HPDE6-E6E7 (cell line): ENCODE results near the gene SGSH.

ENCODE experiments used
- DNase-seq: peaks from one replicate; pipeline ENCODE4 v3.0.0; 2011; ENCODE audit warnings: missing footprints; ENCODE audit errors: extremely low spot score

Gene SGSH

DNA sequence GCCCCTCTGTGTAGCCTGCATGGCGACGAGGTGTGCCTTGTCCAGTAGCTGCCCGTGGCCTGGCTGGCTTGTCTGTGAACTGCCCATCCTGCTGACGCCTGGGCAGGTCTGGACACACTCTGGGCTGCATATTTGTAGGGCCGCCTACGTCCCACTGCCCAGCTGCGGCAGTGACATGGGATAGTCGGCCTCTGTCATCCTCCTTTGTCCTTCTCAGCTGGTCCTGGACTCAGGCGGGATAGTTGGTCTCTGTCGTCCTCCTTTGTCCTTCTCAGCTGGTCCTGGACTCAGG lies 35.8 kb downstream of the SGSH start:
- DNase-seq = no peak

DNA sequence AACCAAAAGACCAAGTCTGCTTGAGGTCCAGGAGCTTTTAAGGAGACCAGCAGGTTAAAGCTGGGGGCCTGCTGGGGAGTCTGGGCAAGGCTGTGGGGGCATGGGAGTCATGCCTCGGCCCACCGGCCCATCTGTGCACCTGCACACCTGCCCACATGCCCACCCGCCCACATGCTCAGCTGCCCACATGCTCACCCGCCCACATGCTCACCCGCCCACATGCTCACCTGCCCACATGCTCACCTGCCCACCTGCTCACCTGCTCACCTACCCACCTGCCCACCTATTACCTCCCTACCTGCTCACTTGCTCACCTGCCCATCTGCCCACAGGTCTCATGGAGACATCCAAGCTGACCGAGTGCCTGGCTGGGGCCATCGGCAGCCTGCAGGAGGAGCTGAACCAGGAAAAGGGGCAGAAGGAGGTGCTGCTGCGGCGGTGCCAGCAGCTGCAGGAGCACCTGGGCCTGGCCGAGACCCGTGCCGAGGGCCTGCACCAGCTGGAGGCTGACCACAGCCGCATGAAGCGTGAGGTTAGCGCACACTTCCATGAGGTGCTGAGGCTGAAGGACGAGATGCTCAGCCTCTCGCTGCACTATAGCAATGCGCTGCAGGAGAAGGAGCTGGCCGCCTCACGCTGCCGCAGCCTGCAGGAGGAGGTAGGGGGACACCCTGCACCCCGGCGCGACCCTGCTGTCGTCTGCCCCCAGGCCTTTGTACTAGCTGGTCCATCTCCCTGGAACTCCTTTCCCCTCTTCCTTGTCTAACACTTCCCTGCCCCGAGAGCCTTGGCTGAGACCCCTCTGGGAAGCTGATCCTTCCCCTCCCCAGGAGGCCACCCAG lies 36.3 kb downstream of the SGSH start:
- no peak for DNase-seq

DNA sequence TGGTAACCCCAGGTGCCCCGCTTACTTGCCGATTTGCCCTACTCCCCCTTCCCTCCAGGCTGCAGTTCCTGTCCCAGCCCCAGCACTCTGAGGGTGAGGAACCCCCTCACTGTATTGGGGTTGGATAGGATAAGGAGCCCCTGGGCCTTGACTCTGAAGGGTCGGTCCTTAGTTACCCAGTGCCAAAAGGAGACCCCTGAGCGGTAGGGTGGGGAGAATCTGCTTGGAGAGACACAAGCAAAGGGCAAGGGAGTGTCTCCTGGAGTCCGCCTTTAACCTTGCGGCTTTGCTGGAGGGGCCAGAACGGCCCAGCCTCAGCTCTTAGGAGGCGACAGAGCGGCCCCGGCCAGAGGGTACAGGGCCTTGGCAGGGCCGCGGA lies 37.3 kb downstream of the SGSH start:
- DNase-seq = no peak

DNA sequence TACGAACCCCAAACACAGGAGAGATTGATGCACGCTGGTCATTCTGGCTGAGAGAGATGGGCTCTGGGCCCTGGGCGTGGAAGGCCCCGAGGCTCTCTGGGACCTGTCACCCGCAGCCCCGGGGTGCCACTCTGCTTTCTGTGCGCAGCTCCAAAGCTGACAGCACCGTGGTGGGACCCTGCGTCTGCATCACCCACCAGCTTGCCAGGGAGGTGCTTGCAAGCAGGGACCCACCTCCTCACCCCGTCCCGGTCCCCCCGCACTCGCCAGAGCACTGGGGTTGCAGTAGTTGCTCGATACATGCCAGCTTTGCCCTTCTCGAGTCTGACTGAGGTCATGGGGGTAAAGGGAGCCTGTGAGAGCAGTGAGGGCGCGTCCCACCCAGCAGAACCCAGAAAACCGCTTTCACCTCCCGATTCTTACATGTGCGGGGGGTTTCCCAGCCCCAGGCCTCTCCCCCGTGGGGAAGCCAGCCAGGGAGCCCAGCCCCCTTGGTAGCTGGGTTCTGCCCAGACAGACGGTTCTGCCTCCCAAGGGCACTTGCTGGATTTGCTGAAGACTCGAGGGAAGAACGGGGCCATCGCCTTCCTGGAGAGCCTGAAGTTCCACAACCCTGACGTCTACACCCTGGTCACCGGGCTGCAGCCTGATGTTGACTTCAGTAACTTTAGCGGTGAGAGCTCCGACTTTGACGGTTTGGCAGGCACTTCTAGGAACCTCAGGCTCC lies 37.9 kb downstream of the SGSH start:
- DNase-seq = no peak

DNA sequence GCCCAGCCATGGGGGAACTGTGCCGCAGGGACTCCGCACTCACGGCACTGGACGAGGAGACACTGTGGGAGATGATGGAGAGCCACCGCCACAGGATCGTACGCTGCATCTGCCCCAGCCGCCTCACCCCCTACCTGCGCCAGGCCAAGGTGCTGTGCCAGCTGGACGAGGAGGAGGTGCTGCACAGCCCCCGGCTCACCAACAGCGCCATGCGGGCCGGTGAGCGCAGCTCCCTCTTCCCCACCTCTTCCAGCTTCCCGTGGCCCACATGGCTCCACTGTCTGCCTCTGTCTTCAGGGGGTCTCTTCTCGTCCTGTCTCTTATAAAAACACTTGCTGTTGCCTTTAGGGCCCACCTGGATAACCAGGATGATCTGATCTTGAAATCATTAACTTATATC lies 38.7 kb downstream of the SGSH start:
- DNase-seq = no peak

DNA sequence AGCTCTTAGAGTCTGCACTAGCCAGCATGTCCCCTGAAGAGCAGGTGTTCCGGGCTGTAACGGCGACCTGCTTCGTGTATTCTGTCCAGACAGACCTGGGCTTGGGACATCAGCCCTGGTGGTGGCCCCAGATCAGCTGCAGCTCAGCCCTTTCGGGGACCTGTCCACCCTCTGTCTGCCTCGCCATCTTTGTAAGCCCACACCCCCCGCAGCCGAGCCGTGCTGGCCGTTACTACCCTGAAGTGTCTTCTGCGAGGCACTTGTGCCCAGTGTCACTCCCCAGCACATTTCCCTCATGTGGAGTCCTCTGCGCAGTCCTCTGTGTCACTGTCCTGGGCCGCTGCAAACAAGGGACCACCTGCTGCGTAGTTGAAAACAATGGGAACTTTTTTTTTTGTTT lies 39.9 kb downstream of the SGSH start:
- no peak for DNase-seq

DNA sequence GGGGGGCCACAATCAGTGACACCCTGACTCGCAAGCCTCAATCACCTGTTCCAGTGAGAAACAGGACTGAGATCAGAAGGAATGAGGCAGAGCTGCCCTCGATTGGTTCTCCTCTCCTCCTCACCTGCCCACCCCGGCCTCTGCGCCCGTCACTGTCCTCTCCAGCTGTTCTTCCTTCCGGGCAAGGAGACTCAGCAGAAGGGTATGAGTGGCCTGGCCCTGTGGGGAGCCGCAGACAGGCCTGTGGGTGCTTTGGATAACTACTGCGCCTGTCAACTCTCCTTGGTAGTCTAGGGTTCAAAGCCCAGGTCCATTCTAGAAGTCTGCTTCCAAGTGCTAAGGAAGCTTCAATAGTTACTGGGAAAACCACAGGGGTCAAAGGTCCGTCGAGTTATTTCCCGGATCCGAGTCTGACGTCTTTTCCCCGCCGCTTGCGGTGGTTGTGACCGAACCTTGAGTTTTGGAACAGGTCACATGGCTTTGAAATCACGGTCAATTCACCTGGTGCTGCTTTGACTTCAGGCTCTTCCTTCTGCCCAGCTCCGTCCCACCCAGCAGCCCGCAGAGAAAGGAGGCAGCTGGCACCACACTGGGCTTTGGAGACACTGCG lies 42.0 kb downstream of the SGSH start:
- DNase-seq = no peak

DNA sequence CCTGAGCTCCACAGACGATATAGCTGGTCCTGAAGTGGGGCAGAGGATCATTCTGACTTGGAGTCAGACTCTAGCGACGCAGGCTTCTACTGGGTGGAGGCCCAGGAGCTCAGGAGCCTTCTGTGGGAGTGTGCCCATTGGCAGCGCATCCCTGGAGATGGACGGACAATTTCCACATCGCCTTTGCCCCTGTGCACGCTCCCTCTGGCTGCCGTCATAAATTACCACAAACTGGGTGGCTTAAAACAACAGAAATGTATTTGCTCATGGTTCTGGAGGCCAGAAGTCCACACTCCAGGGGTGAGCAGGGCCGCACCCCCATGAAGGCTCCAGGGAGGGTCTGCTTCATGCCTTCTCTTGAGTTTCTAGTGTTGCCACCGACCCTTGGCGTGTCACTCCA lies 43.4 kb downstream of the SGSH start:
- DNase-seq = no peak

DNA sequence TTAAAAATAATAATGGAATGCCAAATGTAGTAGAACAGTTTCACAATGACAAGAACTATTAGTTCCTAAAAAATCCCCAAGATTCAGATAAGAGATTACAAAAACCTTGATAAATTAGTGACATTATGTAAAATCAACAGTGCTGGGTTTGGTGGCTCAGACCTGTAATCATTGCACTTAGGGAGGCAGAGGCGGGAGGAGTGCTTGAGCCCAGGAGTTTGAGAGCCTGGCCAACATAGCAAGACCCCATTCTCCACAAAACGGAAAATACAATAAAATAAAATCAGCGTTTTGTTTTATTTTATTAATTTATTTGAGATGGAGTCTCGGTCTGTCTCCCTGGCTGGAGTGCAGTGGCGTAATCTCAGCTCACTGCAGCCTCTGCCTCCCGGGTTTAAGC lies 46.2 kb downstream of the SGSH start:
- no peak for DNase-seq

DNA sequence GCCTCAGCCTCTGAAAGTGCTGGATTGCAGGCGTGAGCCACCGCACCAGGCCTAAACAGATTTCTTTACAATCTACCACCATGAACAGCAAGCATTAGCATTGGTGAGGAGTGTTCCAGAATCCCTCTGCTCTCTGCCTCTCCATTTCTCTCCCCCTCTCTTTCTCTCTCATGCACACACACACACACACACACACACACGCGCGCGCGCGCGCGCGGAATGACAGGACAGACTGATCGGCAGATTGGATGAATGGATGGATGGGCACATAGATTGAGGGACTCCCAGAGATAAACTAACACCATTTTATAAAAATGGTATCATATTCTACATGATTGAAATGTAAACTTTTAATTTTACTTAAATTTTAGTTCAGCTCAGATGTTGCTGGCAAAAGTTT lies 47.0 kb downstream of the SGSH start:
- no peak for DNase-seq

DNA sequence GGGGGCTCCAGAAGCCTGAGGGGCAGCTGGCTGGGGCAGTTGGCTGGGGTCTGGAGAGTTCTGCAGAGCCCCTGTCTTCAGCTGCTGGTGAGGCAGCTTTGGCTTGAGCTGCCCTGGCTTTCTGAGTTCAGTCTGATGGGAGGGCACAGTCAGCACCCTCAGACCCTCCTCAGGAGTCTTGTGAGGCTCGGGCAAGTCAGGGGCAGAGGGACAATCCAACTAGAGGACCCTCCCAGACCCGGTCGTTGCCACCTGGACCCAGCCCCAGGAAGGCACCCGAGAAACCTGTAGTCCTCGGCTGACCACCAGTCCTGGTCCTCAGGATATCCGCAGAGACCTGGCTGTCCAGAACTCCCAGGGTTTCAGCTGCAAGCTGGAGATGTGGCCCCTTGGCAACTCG lies 48.5 kb downstream of the SGSH start:
- no peak for DNase-seq

DNA sequence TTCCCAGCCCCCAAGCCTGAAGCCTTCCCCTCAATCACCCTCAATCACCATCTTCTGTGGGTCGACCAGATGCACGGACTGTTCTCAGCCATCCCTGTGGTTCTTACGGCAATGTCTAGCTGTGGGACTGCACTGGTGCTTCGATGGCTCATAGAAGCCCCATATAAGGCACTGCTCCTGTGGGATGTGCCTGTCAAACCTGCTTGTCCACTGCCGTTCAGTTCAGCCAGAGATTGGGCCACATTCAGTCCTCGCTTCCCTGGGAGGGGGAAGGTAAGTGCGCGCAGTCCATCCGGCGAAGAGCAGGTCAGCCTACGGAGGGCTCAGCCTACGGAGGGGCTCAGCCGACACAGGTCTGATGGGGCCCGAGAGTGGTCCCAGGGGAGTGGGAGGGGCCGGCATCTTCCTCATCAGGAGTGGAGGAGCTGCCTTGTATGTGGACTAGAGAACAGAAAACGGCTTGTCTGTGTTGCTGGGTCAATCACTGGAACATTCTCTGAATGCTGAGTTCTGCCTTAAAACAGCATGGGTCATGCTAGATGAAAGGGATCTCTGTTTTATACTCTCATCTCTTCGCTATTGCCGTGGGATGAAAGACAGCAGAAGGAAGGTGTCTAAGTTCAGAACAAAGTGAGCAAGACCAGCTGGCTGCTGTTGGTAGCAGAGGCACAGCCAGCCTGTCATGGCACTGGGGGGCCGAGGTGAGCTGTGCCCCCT lies 50.2 kb downstream of the SGSH start, which contains the start of gene CARD14:
Gene CARD14 (plus strand): TSS at position 247 of the 717 bp plus-strand sequence. CDS start 11,409 bp downstream, outside the sequence.
- DNase-seq = peak; percentile 85

DNA sequence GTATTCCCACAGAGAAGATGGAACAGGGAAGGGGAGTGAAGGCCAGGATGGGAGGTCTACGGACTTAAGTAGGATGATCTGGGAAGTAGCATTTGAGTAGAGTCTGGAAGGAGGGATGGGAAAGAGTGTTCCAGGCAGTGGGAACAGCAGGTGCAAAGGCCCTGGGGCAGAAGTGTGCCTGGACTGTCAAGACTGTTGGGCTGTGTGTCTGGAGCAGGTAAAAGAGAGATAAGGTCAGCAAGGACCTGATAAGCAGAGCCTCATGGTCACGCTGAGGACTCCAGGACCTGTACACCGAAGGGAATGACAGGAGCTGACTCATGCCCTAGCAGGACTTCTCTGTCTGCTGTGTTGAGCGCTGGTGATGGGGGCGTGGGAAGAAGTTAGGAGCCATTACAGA lies 51.0 kb downstream of the SGSH start:
- no peak for DNase-seq

DNA sequence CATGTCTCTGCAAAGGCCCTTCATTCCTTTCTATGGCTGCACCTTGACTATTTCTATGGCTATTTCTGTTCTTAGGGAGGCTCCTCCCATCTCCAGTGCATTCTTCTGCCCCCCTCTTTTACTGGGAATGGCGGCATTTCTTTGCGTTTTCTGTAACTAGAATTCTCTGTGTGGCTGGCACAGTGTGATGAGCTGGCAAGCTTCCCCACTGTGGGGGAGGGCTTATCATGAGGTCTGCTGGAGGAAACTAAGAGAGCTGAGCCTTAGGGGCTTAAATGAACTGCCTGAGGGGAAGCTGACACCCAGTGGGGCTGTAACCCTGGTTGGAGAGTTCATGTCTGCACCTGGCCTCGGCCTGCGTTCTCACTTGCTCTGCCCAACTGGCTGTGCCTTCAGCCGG lies 51.8 kb downstream of the SGSH start:
- no peak for DNase-seq

DNA sequence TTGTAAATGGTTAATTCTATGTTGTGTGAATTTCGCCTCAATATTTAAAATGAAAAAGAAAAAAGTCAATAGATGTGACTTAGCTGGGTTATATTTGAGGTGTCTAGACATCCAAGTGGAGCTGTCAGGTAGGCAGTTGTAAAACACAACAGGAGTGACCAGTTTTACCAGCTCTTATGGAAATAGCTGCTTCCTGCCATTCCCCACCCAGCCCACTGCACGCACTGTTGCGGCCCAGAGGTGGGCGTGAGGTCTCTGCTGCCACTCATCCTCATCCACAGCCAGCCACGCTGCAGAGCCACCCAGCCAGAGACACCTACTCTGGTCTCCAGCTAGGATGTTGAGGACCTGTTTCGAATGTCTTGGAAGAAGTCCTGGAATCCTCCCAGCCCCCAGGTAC lies 53.7 kb downstream of the SGSH start:
- no peak for DNase-seq

DNA sequence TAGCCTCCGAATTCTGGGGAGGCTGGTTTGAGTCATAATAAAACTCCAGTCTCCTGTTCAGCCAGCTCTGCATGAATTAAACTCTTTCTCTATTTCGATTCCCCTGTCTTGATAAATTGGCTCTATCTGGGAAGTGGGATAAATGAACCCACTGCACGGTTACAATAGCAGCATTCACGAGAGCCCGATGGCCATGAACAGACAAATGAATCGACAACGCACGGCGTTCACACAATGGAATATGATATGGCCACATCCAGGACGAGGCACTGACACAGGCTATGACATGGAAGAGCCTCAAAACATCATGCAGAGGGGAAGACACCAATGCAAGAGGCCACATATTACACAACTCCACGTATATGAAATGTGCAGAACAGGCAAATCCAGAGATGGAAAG lies 55.9 kb downstream of the SGSH start:
- DNase-seq = no peak

DNA sequence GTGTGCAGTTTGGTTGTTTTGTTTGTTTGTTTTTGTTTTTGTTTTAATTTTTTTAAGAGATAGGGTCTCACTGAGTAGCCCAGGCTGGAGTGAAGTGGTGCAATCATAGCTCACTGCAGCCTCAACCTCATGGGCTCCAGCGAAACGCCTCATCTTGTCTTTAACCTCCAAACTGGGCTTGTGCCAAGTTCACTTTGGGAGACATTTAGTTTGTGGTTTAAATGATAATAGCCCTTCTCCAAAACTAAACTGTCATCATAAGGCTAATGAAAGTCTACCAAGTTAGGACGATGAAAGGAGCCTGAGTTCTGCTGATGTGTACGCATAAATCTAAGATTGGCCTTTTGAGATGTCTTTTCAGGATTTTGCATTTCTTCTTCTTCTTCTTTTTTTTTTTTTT lies 56.8 kb downstream of the SGSH start:
- no peak for DNase-seq

DNA sequence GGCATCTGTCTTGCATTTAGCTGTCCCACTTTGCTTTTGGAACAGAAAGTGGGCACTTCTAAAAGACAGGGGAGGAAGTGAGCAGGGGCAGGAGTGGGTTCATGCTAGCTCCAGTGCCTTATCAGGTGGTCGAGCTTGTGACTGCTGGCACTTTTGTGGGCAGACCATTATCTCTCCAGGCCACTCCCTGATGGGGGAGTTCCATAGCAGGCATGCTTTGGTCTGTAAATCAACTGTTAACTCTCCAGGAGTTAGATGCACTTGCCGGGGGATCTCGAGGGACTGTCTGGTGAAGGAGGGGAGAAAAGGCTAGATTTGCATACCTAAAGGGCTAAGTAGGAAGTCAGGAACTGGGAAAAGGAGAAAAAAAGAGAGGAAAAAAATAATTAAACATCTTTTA lies 59.6 kb downstream of the SGSH start:
- no peak for DNase-seq
